NT2/D1 (cell line): Measurements from ENCODE around the gene SCYGR3.

Source experiments
- DNase-seq: peaks from one replicate; pipeline ENCODE4 v3.0.0-alpha.2; 2011; ENCODE audit warnings: low read depth, low spot score
- H3K27me3 ChIP-seq: 2 replicates; pipeline ENCODE4 v1.6.0; 2011; ENCODE audit warnings: mild to moderate bottlenecking; ENCODE audit not compliant: insufficient read length, insufficient read depth
- H3K36me3 ChIP-seq: 2 replicates; pipeline ENCODE4 v1.6.1; 2011; ENCODE audit warnings: mild to moderate bottlenecking, low read length, mixed read lengths; ENCODE audit not compliant: insufficient read depth, insufficient read length
- H3K4me1 ChIP-seq: 2 replicates; pipeline ENCODE4 v1.5.1; 2011; ENCODE audit not compliant: insufficient read depth, insufficient read length
- H3K4me3 ChIP-seq: 2 replicates; pipeline ENCODE4 v1.5.1; 2011; ENCODE audit warnings: low read depth; ENCODE audit not compliant: insufficient read length
- H3K9ac ChIP-seq: 2 replicates; pipeline ENCODE4 v1.6.0; 2011; ENCODE audit warnings: low read depth; ENCODE audit not compliant: insufficient read length
- H3K9me3 ChIP-seq: 2 replicates; pipeline ENCODE4 v1.5.1; 2011; ENCODE audit warnings: mild to moderate bottlenecking, low read length; ENCODE audit not compliant: insufficient read depth
- SUZ12 ChIP-seq: IDR thresholded peaks from 2 replicates; pipeline ENCODE4 v1.6.1; 2011; ENCODE audit not compliant: insufficient read length, insufficient read depth; ENCODE audit errors: extremely low read depth
- YY1 ChIP-seq: IDR thresholded peaks from 2 replicates; pipeline ENCODE4 v1.6.1; 2011; ENCODE audit not compliant: insufficient read length, insufficient read depth

Gene SCYGR3

GRCh38 chr2:227565080-227565479, 49.6 kb downstream of the SCYGR3 start:
- TF ChIP-seq SUZ12 (no peak), YY1 (no peak)

More at GRCh38 chr2:227565080-227565479, 49.6 kb downstream of the SCYGR3 start:
- Histone ChIP-seq H3K9me3 (no peaks in the 10 kb centered on the region), H3K36me3 (no peaks in the 10 kb centered on the region), H3K4me1 (no peaks in the 10 kb centered on the region), H3K9ac (no peak overlapping the region), H3K27me3 (no peaks in the 10 kb centered on the region), H3K4me3 (no peak overlapping the region)
- no peak for DNase-seq
